DOHH2 (cell line): Measurements from ENCODE around the gene PTPN22.

ENCODE experiments used
- EZH2phosphoT487 ChIP-seq: fragments of 200-600 bp; sonication (generic); IDR thresholded peaks from 2 replicates; pipeline ENCODE4 v1.6.1; 2017; ENCODE audit warnings: borderline replicate concordance, mild to moderate bottlenecking, antibody characterized with exemption, low read length, moderate library complexity, mixed read lengths
- TF ChIP-seq, protein P1 (sequence below): fragments of 200-600 bp; sonication (generic); IDR thresholded peaks from one replicate; pipeline ENCODE4 v1.5.1; 2014; ENCODE audit warnings: antibody characterized with exemption, mild to moderate bottlenecking, low read depth, low read length; ENCODE audit not compliant: poor library complexity, severe bottlenecking

DNA sequence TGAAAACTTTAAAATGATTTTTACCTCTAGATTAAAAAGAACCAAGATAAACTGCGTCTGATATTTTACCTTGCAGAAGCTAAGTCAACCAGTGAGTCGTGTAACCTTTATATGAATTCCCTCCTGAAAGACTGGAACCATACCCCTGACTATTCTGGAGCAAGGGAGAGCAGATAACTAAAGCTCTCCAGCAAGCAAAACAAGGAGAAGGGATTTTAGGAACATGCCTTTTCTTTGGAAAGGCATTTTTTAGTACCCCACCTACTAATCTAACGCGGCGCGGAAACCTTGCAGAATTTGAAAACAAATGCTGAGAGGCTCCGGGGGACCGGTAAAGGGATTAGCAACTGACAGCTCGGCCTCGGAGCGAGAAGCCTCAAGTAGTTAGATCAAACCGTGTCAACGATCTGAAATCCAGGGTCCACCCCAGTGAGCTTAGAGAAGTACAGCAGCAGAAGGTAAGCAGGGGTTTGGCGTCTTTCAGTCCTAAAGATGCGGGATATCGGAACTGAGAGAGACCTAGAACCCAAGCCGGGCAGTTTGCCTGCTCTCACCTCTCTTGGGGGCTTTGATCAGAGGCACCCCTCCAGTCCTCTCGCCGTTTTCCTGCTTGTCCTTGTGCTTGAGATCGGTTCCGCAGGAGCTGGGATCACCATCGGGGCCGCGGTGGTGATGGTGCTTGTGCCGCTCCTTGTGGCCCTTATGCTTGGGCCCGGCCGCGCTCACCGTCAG is 60.2 kb downstream of the PTPN22 start:
- TF ChIP-seq, protein P1, sequence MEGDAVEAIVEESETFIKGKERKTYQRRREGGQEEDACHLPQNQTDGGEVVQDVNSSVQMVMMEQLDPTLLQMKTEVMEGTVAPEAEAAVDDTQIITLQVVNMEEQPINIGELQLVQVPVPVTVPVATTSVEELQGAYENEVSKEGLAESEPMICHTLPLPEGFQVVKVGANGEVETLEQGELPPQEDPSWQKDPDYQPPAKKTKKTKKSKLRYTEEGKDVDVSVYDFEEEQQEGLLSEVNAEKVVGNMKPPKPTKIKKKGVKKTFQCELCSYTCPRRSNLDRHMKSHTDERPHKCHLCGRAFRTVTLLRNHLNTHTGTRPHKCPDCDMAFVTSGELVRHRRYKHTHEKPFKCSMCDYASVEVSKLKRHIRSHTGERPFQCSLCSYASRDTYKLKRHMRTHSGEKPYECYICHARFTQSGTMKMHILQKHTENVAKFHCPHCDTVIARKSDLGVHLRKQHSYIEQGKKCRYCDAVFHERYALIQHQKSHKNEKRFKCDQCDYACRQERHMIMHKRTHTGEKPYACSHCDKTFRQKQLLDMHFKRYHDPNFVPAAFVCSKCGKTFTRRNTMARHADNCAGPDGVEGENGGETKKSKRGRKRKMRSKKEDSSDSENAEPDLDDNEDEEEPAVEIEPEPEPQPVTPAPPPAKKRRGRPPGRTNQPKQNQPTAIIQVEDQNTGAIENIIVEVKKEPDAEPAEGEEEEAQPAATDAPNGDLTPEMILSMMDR: no peak
- no peak for TF ChIP-seq EZH2phosphoT487
